ENCODE results near the gene LACRT.

The LACRT gene

GRCh38 chr12:54598970-54599369 lies 35.7 kb downstream of the LACRT start:
- no peak for DNase-seq

GRCh38 chr12:54596526-54596946 lies 38.2 kb downstream of the LACRT start:
- DNase-seq = peak; percentile 71 to 78

- DNase-seq = no peak
These were observed 39.2 kb downstream of the LACRT start for GRCh38 chr12:54595471-54595870.

- DNase-seq = no peak
These were observed 41.0 kb downstream of the LACRT start for GRCh38 chr12:54593725-54594124.

GRCh38 chr12:54593135-54593534 lies 41.6 kb downstream of the LACRT start:
- DNase-seq = no peak

GRCh38 chr12:54592316-54592715 lies 42.4 kb downstream of the LACRT start:
- DNase-seq = no peak

- no peak for DNase-seq
These were observed 43.6 kb downstream of the LACRT start for GRCh38 chr12:54590978-54591591.

GRCh38 chr12:54589964-54590363 lies 44.7 kb downstream of the LACRT start:
- no peak for DNase-seq

GRCh38 chr12:54588890-54589267 lies 45.8 kb downstream of the LACRT start:
- no peak for DNase-seq

- DNase-seq = no peak
These were observed 46.4 kb downstream of the LACRT start, which contains the start of gene PPP1R1A for GRCh38 chr12:54588110-54588889. PPP1R1A (minus strand) TSS chr12:54588659; CDS start chr12:54588488, 171 bp downstream.

GRCh38 chr12:54587315-54587873 lies 47.3 kb downstream of the LACRT start:
- no peak for DNase-seq

- no peak for DNase-seq
These were observed 48.1 kb downstream of the LACRT start for GRCh38 chr12:54586620-54587019.

GRCh38 chr12:54585243-54585642 lies 49.5 kb downstream of the LACRT start:
- DNase-seq = no peak

GRCh38 chr12:54584128-54584527 lies 50.6 kb downstream of the LACRT start:
- no peak for DNase-seq

GRCh38 chr12:54583726-54584125 lies 51.0 kb downstream of the LACRT start:
- no peak for DNase-seq

GRCh38 chr12:54581412-54581811 lies 53.3 kb downstream of the LACRT start:
- DNase-seq = no peak

Measured in activated CD4-positive, alpha-beta T cell treated with anti-CD3 and anti-CD28 coated beads, Interleukin-2, amount 50 U/mL, for 48 hours (primary cell).